Colonic mucosa (tissue), 4 donors: ENCODE data around the gene ATP8B4. TPM values are rescaled to one million over a fixed set of nuclear protein-coding genes. Genes with fewer than 3 reads are reported as not detected.

Experiments
- DNase-seq: peaks from one replicate; pipeline ENCODE4 v3.0.0-alpha.2; 2020
- H3K27ac ChIP-seq: fragments of 200-600 bp; one replicate; pipeline ENCODE4 v1.8.0; 2021
- H3K27me3 ChIP-seq: fragments of 200-600 bp; one replicate; pipeline ENCODE4 v1.8.0; 2021
- H3K36me3 ChIP-seq: fragments of 200-600 bp; one replicate; pipeline ENCODE4 v1.8.0; 2021
- H3K4me1 ChIP-seq: fragments of 200-600 bp; one replicate; pipeline ENCODE4 v1.8.0; 2021; ENCODE audit warnings: mild to moderate bottlenecking
- H3K4me3 ChIP-seq: fragments of 200-600 bp; one replicate; pipeline ENCODE4 v1.8.0; 2021
- H3K9ac ChIP-seq, 2 donors: one replicate each; pipeline ENCODE4 v1.7.0; 2013; ENCODE audit warnings: control low read depth in 2 of 2, low read depth in 2 of 2, low read length in 2 of 2
- H3K9me3 ChIP-seq: fragments of 200-600 bp; one replicate; pipeline ENCODE4 v1.8.0; 2021
- CTCF ChIP-seq: fragments of 200-600 bp; IDR thresholded peaks from one replicate; pipeline ENCODE4 v1.8.0; 2022; ENCODE audit warnings: antibody characterized with exemption, mild to moderate bottlenecking
- intact Hi-C: fragments of 100-400 bp; cut with DNase I; formaldehyde crosslinking; loops from one replicate; pipeline ENCODE4 v1.14.1; 2022
- total RNA-seq, 2 donors: library from RNA; stranded (reverse); fragmentation: NEBNext Ultra II Directional in 1 of 2; extraction: Animal tissue kit (Norgen Biotek cat#: 25700) in 1 of 2; gene quantifications; one replicate each; pipeline ENCODE4 v1.2.1, GENCODE V29; 2021
- donor health status: healthy.
- donor health status: DM: no; HTN: no; CAD: no.
- donor health status: DM: no; HTN: no; CAD: no.

ATP8B4 gene
- total RNA-seq, 2 donors from 2014 or later, result 2.7 to 3.0 TPM

- H3K27me3 ChIP-seq, result no peaks in the 10 kb centered on the region
- no peak for TF ChIP-seq CTCF
- no peak overlapping the region for H3K4me3 ChIP-seq
- no peaks in the 10 kb centered on the region for H3K9me3 ChIP-seq
- no peak for DNase-seq
- no peak overlapping the region for H3K27ac ChIP-seq
- intact Hi-C loops, result no loop called here
- no peaks in the 10 kb centered on the region for H3K4me1 ChIP-seq
- no peak overlapping the region for H3K9ac ChIP-seq
- no peaks in the 10 kb centered on the region for H3K36me3 ChIP-seq
Observed at GRCh38 chr15:50120729-50121128, 1.7 kb upstream of the ATP8B4 start.

- no peak overlapping the region for H3K4me3 ChIP-seq
- no peak overlapping the region for H3K9ac ChIP-seq
- H3K36me3 ChIP-seq, result no peaks in the 10 kb centered on the region
- H3K27me3 ChIP-seq, result no peaks in the 10 kb centered on the region
- H3K27ac ChIP-seq, result no peak overlapping the region
- no peaks in the 10 kb centered on the region for H3K4me1 ChIP-seq
- H3K9me3 ChIP-seq, result no peaks in the 10 kb centered on the region
- no peak for TF ChIP-seq CTCF
- DNase-seq, result no peak
- intact Hi-C loops, result no loop called here
Observed at GRCh38 chr15:50117431-50118027, 1.5 kb downstream of the ATP8B4 start.

GRCh38 chr15:50116477-50116876 is 2.6 kb downstream of the ATP8B4 start:
- no peak overlapping the region for H3K27ac ChIP-seq
- H3K4me3 ChIP-seq, result no peak overlapping the region
- H3K36me3 ChIP-seq, result no peaks in the 10 kb centered on the region
- no peak overlapping the region for H3K9ac ChIP-seq
- peak; percentile 31 for DNase-seq
- intact Hi-C loops, result no loop called here
- H3K4me1 ChIP-seq, result no peaks in the 10 kb centered on the region
- H3K27me3 ChIP-seq, result no peaks in the 10 kb centered on the region
- TF ChIP-seq CTCF, result peak; percentile 18
- H3K9me3 ChIP-seq, result no peaks in the 10 kb centered on the region

GRCh38 chr15:50113992-50114780 is 4.8 kb downstream of the ATP8B4 start:
- Histone ChIP-seq H3K36me3 (no peaks in the 10 kb centered on the region), H3K4me1 (no peaks in the 10 kb centered on the region), H3K4me3 (no peak overlapping the region), H3K9me3 (no peaks in the 10 kb centered on the region), H3K9ac (no peak overlapping the region), H3K27ac (no peak overlapping the region), H3K27me3 (no peaks in the 10 kb centered on the region)
- intact Hi-C loops, result no loop called here
- no peak for TF ChIP-seq CTCF
- DNase-seq, result no peak

GRCh38 chr15:50113187-50113505 is 5.9 kb downstream of the ATP8B4 start:
- Histone ChIP-seq H3K27ac (peak overlapping the region; percentile 9), H3K4me3 (no peak overlapping the region), H3K9me3 (no peaks in the 10 kb centered on the region), H3K4me1 (no peaks in the 10 kb centered on the region), H3K9ac (no peak overlapping the region), H3K27me3 (no peaks in the 10 kb centered on the region), H3K36me3 (no peaks in the 10 kb centered on the region)
- no peak for TF ChIP-seq CTCF
- no peak for DNase-seq
- intact Hi-C loops, result no loop called here
